ENCODE results near the gene BOK. TPM values are rescaled to one million over a fixed set of nuclear protein-coding genes. Genes with fewer than 3 reads are reported as not detected.

BOK gene
- total RNA-seq, 1 experiment from 2014 or later, result 41.5 TPM

- Histone ChIP-seq H3K27ac (ENCODE audit: low read depth, low read length) (no peak overlapping the region), H3K9me3 (ENCODE audit: control insufficient read depth in 1 of 2, insufficient read depth in 1 of 2, low read depth in 1 of 2, low read length in 2 of 2) (no peaks in the 10 kb centered on the region), H3K27me3 (ENCODE audit: insufficient read depth, low read length) (no peaks in the 10 kb centered on the region), H3K4me1 (ENCODE audit: control insufficient read depth in 1 of 2, insufficient read depth in 2 of 2, low read length in 2 of 2) (peaks cover 21 to 35% of the 10 kb centered on the region in 2 experiments; a peak in 3 of 4 replicates), H3K79me2 (ENCODE audit: insufficient read depth, low read length) (peaks cover 41% of the 10 kb centered on the region), H3K9ac (ENCODE audit: low read length) (no peak overlapping the region), H3K9me2 (ENCODE audit: insufficient read depth) (no peaks in the 10 kb centered on the region), H4K20me1 (ENCODE audit: insufficient read depth) (no peaks in the 10 kb centered on the region), H3K4me2 (ENCODE audit: low read length) (no peak overlapping the region), H2AFZ (ENCODE audit: low read depth, low read length, poor library complexity, severe bottlenecking) (no peak overlapping the region), H3K4me3 (replicated peaks in 1 of 2; ENCODE audit: low read depth in 1 of 2, low read length in 2 of 2) (no peak overlapping the region), H3K36me3 (ENCODE audit: control insufficient read depth in 1 of 2, insufficient read depth in 2 of 2, low read length in 2 of 2) (peaks cover 4 to 13% of the 10 kb centered on the region in 2 experiments; a peak in 3 of 4 replicates)
- DNase-seq (ENCODE audit: low read depth, low spot score) (no peak), ATAC-seq (no peak)
- CTCF ChIA-PET, result no interaction called here
- TF ChIP-seq CTCF (IDR thresholded peaks at IDR 0.05 in 2 of 3, conservative IDR thresholded peaks at IDR 0.05 in 1 of 3; ENCODE audit: borderline replicate concordance in 1 of 3, insufficient read depth in 1 of 3, low read depth in 2 of 3, low read length in 2 of 3), result no peak
- TF ChIP-seq SIN3A (IDR thresholded peaks at IDR 0.05; ENCODE audit: low read depth), result no peak
- no peak for TF ChIP-seq CEBPB (IDR thresholded peaks at IDR 0.05; ENCODE audit: low read depth)
- no peak for TF ChIP-seq TCF7L2 (IDR thresholded peaks at IDR 0.05; ENCODE audit: borderline replicate concordance, extremely low read depth, insufficient read depth, insufficient read length)
- TF ChIP-seq ZNF274 (IDR thresholded peaks at IDR 0.05; ENCODE audit: low read depth, low read length), result no peak
- TF ChIP-seq SP1 (IDR thresholded peaks at IDR 0.05; ENCODE audit: low read depth), result no peak
- no peak for TF ChIP-seq ZBTB33 (IDR thresholded peaks at IDR 0.05; ENCODE audit: extremely low read depth, insufficient replicate concordance, low read length)
- no peak for TF ChIP-seq FOSL1 (IDR thresholded peaks at IDR 0.05; ENCODE audit: low read depth)
- TF ChIP-seq ELF1 (IDR thresholded peaks at IDR 0.05; ENCODE audit: borderline replicate concordance, low read depth), result no peak
- TF ChIP-seq POLR2AphosphoS5 (IDR thresholded peaks at IDR 0.05; ENCODE audit: low read depth, low read length), result no peak
- TF ChIP-seq ATF3 (IDR thresholded peaks at IDR 0.05), result no peak
- TF ChIP-seq RAD21 (IDR thresholded peaks at IDR 0.05; ENCODE audit: low read depth), result no peak
- TF ChIP-seq EGR1 (IDR thresholded peaks at IDR 0.05; ENCODE audit: low read depth), result no peak
- RAD21 ChIA-PET (ENCODE audit: low non-redundant PET in 1 of 2, low total read pairs in 2 of 2, uncharacterized antibody in 2 of 2, unreplicated experiment in 2 of 2), result no interaction called here
- intact Hi-C loops (cut with micrococcal nuclease), result no loop called here
- POLR2A ChIA-PET, result no interaction called here
- no TSS peak for BruUV-seq (replicated peaks)
Observed at GRCh38 chr2:241564596-241565410, 6.3 kb downstream of the BOK start.

Measured in HCT116 (cell line).